GM18868 (cell line): Measurements from ENCODE around the gene APRT.

Experiments used
- ATAC-seq: cut with Tn5 transposase; IDR thresholded peaks from one replicate; pipeline ENCODE4 v1.9.1; 2021; ENCODE audit warnings: mild to moderate bottlenecking, moderate library complexity; ENCODE audit not compliant: unreplicated experiment

Gene APRT

GRCh38 chr16:88760424-88761142 lies 51.1 kb downstream of the APRT start:
- ATAC-seq: no peak

- no peak for ATAC-seq
These were observed 51.8 kb downstream of the APRT start for GRCh38 chr16:88759976-88760350.
